ENCODE measurements around the gene PYCARD.

The PYCARD gene

GRCh38 chr16:31198207-31198882 lies 4.2 kb downstream of the PYCARD start:
- no peak for ATAC-seq
- no peak for TF ChIP-seq ZNF70 (CRISPR knock-in tag; IDR thresholded peaks at IDR 0.05)
- no peak for TF ChIP-seq PATZ1 (CRISPR knock-in tag; IDR thresholded peaks at IDR 0.05; ENCODE audit: borderline replicate concordance)
- TF ChIP-seq CSDC2 (CRISPR knock-in tag; IDR thresholded peaks at IDR 0.05) = no peak
- no peak for TF ChIP-seq OSR1 (CRISPR knock-in tag; IDR thresholded peaks at IDR 0.05)
- TF ChIP-seq TOX (CRISPR knock-in tag; IDR thresholded peaks at IDR 0.05; ENCODE audit: borderline replicate concordance) = no peak
- TF ChIP-seq TCF4 (CRISPR knock-in tag; IDR thresholded peaks at IDR 0.05; ENCODE audit: borderline replicate concordance) = no peak
- TF ChIP-seq GLIS3 (CRISPR knock-in tag; IDR thresholded peaks at IDR 0.05) = no peak
- TF ChIP-seq ESRRG (CRISPR knock-in tag; IDR thresholded peaks at IDR 0.05) = no peak
- TF ChIP-seq TSHZ2 (CRISPR knock-in tag; IDR thresholded peaks at IDR 0.05) = no peak
- no peak for TF ChIP-seq CREB5 (CRISPR knock-in tag; IDR thresholded peaks at IDR 0.05; ENCODE audit: low read depth)
- TF ChIP-seq ZFP30 (CRISPR knock-in tag; IDR thresholded peaks at IDR 0.05) = no peak
- TF ChIP-seq CSRNP3 (CRISPR knock-in tag; IDR thresholded peaks at IDR 0.05) = no peak

- ATAC-seq = no peak
- TF ChIP-seq GLIS3 (CRISPR knock-in tag; IDR thresholded peaks at IDR 0.05) (no peak), CREB5 (CRISPR knock-in tag; IDR thresholded peaks at IDR 0.05; ENCODE audit: low read depth) (no peak), ZC3H10 (CRISPR knock-in tag; IDR thresholded peaks at IDR 0.05) (no peak), PATZ1 (CRISPR knock-in tag; IDR thresholded peaks at IDR 0.05; ENCODE audit: borderline replicate concordance) (no peak), TSHZ2 (CRISPR knock-in tag; IDR thresholded peaks at IDR 0.05) (no peak), CSRNP3 (CRISPR knock-in tag; IDR thresholded peaks at IDR 0.05) (no peak), OSR1 (CRISPR knock-in tag; IDR thresholded peaks at IDR 0.05) (no peak), ARNTL (CRISPR knock-in tag; IDR thresholded peaks at IDR 0.05; ENCODE audit: borderline replicate concordance, low read depth) (no peak), TCF4 (CRISPR knock-in tag; IDR thresholded peaks at IDR 0.05; ENCODE audit: borderline replicate concordance) (no peak), ISL1 (CRISPR knock-in tag; IDR thresholded peaks at IDR 0.05) (no peak), ESRRG (CRISPR knock-in tag; IDR thresholded peaks at IDR 0.05) (no peak), SNAI2 (CRISPR knock-in tag; IDR thresholded peaks at IDR 0.05) (no peak), BACH2 (CRISPR knock-in tag; IDR thresholded peaks at IDR 0.05; ENCODE audit: borderline replicate concordance) (no peak), ZNF70 (CRISPR knock-in tag; IDR thresholded peaks at IDR 0.05) (no peak), CSDC2 (CRISPR knock-in tag; IDR thresholded peaks at IDR 0.05) (no peak), POU6F1 (CRISPR knock-in tag; IDR thresholded peaks at IDR 0.05; ENCODE audit: borderline replicate concordance, low read depth) (no peak)
These were observed 6.1 kb downstream of the PYCARD start for GRCh38 chr16:31196324-31197088.
